HG02943 (cell line): ENCODE data around the gene RNU1-4.
"Not testable (repeated sequence)": the region's sequence is repeated elsewhere in the genome, so short reads cannot be mapped to it uniquely, and the experiment has no call there.

ENCODE experiments used
- ATAC-seq: cut with Tn5 transposase; IDR thresholded peaks from one replicate; pipeline ENCODE4 v1.9.1; 2021; ENCODE audit warnings: mild to moderate bottlenecking, low read depth, moderate library complexity; ENCODE audit not compliant: unreplicated experiment

Gene RNU1-4

DNA sequence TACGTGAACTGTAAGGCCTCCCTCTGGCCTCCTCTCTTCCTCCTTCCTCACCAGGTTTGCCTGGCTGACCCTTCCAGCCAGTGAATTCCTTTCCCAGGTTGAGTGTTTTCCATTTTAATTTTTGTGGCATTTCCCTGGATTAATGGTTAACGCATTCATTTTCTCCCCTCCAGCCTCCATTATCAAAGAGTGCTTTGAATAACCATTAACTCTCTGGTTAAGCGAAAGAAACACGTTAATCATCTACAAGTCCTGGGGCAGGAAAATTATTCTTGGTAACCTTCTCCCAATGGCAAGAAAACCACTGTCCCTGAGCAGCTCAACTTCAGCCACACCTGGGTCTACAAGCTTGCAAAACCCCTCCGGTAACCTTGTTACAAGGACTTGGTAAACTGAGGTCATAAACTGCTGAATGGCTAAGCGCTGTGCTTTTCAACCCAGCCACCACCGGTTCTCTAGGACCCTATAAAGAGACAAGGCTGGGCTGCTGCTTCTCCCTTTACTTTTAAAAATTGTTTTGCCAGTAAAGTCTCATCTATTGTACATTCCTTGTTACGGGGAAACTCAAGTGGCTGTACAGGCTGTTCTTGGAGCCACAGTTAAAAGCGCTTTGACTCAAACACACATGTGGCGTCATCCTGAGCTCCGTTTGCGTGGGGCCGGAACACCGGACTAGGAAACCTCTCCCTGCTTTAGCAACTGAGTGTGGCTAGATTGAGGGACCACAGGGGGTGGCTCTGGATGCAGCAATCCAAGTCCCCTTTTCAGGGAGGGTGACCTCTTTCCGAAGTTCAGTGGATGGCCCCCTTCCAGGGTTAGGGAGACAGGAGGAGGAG lies 24.7 kb downstream of the RNU1-4 start:
- ATAC-seq, result not testable (repeated sequence)

DNA sequence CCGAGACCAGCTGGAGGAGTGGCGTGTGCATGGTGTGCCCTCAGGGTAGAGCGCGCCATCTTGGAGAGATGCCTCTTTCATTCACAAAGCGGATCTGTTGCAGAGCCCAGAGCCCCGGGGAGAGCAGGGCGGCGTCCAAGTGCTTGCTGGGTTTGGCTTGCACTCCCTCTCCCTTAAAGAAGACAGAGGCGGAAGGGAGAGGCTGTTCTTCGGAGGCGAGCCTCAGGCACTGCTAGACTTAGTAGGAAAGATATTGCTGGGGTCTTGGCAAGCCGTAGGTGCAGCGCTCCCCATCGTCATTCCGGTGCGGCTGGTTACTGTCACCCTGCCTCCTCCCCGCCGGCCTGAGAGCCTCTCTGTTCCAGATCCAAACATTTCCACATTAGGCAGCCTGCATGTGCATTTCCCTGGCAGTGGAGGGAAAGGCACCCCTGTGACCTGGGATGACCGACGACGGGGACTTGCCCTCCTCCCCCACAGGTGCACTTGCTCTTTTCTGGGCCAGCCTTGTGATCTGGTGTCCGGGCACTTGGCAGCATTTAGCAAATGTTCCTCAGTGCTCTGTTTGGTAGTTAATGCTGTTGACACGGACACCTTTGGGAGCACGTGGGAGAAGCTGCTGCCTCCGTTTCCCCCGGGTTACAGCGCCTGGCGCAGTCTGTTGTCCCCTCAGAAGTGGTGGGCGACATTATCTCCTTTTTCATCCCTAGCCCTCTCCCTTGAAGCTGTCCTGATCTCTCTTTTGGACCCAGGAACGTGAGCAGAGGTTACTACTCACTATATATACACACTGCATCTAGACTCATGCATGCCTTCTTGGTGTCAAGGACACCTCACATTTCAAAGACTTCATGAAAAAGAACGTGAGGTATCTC lies 25.7 kb downstream of the RNU1-4 start:
- not testable (repeated sequence) for ATAC-seq

DNA sequence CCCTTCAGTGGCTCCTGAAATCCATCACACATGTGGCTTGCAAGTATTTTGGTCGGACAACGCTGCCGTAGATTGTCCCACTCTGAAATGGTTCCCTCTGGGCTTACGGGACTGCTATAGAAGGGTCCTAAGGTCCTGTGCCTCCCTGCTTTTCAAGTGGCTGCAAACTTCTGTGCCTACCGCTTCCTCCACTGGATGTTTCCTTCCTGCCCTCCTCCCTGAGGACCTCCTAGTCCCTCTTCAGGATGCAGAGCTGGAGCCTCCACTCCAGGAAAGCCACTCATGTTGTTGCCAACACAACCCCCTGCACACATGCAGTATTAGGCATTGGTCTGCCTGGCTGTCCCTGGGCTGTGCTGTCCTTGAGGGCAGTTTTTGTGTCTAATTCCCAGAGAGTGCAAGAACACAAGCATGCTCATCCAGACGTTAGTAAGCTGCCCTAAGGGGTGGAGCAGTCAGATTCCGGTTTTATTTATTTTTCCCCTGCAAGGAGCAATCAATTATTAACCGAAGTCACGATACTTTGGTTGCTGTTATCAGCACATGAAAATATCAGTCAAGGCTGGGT lies 26.5 kb downstream of the RNU1-4 start:
- not testable (repeated sequence) for ATAC-seq

DNA sequence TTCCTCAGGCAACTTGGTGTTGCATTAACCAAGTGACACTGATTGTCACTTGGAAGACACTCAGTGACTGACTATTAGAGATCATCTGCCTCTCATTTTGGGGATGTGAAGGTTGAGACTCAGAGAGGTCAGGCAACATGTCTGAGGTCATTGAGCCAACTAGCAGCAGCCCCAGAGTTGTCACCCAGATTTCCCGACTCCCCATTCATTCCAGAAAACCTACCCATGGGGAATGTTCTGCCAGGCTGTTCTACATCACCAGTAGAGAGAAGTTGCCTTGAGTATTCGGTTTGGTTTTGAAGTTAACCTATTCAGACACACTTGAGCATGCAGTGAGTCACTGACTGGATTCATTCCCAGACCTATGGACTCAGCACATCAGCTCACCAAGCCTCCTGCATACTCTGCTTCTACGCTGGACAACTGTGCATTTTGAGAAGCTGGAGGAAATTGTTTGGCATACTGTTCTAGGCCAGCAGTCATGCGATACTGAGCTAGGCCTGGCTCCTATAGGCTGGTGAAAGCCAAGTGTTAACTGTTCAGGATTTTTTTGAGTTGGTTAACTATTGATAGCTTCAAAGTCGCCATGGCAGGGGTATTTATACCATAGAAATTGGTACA lies 29.9 kb downstream of the RNU1-4 start:
- ATAC-seq, result not testable (repeated sequence)

DNA sequence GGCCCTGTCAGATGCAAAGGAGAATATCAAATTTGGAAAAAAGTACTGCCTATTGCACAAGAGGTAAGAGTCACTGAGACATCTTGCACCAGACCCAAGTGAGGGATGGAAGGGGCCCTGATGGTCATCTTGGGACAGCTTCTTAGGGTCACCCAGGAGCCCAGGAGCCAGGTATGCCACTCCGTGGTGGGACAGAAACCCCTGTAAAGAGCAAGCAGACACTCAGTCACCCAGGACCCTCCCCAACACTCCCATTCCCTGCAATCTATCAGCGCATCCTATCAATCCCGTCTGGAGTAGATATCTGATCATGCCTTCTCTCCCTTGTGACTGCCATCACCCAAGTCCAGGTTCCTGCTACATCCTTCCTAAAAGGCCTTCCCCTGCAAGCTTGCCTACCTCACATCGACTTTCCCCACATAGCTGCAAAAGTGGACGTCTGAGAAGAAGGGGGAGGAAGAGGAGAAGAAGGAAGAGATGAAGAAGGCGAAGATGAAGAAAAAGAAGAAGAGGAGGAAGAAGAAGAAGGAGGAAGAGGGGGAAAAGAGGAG lies 30.7 kb downstream of the RNU1-4 start:
- not testable (repeated sequence) for ATAC-seq

DNA sequence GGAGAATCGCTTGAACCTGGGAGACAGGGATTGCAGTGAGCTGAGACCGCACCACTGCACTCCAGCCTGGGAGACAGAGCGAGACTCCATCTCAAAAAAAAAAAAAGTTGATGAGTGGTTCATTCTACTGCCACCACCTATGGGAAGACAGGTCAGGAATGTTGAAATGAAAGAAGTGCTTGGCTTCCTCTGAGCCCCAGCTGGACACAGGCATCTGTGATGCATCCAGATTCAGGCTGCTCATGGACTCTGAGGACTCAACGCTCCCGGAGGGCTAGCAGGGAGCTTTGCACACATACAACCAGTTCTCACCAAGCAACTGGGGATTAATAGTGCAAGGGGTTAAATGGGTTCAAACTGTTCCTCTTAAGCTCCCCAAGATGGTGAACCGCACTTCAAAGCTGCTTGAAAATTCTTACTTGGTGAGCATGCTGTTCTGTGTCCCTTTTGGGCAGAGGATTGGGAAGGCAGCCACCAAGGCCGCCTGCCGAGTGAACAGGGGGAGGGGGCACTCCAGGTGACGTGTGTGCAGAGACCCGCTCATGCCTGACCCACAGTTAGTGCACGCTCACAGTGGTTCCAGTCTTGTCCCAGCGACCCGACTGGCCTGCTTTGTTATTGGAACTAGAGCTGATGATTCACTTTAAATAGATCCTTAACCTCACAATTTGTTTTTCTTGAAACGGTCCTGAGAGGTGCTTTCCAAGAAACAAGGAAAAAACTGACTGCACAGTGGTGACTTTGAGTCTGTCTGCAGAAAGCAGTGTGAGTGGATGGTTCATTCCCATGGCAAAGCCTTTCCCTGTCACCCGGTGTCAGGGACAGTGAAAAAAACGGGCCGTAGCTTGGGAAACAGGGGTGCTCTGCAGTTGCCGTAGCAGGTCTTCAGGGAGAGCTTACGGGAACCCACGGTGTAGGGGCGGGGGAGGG lies 32.2 kb downstream of the RNU1-4 start:
- ATAC-seq, result not testable (repeated sequence)

DNA sequence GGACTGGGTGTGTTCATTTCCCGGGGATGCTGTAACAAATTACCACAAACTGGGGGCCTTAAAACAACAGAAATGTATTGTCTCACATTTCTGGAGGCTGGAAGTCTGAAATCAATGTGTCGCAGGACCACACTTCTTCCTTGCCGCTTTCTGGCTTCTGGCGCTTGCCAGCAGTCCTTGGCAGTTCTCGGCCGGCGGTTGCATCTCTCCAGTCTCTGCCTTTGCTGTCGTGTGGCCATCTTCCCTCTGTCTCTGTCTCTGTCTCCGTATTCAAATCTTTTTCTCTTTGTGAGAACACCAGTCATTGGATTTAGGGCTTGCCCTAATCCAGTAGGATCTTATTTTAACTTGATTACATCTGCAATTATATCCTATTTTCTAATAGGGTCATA lies 32.9 kb downstream of the RNU1-4 start:
- ATAC-seq, result not testable (repeated sequence)

DNA sequence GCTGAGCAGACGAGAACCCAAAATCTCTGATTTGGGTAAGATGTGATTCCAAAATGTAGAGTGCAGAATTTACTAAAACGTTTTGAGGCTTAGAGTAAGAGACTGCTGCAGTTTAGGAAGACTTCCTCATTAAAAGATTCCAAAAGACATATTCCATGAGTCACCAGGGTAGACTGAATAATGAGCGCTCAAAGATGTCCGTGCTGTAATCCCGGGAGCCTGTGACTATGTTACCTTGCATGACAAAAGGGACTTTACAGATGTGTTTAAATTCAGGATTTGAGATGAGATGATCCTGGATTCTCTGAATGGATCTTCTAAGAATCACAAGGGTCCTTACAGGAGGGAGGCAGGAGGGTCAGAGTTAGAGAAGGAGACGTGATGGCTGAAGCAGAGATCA lies 33.4 kb downstream of the RNU1-4 start:
- not testable (repeated sequence) for ATAC-seq

DNA sequence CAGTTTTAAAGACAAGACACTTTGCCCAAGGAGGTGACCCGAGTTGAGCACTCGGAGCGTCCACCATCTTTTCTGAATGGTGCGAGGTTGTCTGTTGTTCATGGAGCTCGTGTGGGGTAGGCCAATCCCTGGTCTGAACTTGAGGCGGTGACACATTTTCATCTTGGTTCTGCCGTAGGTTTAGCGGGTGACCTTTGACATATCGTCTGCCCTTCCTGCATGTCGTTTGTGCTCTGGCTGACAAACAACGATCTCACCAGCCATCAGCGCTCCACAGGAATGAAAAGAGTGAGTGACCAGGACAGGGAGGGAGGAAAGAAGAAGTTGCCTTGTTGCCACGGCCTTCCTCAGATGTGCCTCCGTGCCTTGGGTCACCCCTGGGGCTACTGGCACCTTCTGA lies 34.5 kb downstream of the RNU1-4 start:
- not testable (repeated sequence) for ATAC-seq

DNA sequence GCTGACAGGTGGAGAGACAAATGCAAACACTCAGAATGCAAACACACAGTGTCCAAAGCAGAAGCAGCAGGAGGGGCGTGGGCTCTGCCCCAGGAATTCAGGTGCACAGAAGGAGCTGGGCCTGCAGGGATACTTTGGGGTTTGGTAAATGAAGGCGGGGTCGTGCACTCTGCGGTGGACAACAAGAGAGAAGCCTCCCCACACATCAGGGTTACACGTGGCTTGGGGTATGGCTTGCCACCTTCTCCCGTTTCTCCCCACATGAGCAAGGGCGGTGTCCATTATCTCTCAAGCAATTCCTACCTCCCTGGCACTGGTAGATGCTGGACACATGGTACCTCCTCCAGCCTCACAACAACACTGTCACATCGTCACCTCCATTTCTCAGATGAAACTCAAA lies 35.0 kb downstream of the RNU1-4 start:
- not testable (repeated sequence) for ATAC-seq

DNA sequence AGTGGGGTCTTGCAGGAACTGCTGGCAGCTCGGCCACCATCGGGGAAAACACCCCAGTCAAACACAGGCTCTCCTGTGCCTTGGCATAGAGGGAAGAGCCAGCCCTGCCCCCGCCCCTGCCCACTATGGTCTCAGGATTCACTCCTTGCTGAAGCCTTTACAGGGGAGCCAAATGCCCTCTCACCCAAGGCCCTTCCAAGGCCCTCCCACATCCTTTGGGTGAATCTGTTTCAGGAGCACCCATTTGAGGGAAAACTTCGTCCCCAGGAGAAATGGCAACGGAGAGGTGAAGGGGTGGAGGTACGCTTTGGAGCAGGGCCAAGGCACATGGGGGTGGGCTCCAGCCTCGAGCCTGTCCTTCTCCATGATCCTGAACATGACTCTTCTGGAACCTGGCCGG lies 35.9 kb downstream of the RNU1-4 start:
- not testable (repeated sequence) for ATAC-seq

DNA sequence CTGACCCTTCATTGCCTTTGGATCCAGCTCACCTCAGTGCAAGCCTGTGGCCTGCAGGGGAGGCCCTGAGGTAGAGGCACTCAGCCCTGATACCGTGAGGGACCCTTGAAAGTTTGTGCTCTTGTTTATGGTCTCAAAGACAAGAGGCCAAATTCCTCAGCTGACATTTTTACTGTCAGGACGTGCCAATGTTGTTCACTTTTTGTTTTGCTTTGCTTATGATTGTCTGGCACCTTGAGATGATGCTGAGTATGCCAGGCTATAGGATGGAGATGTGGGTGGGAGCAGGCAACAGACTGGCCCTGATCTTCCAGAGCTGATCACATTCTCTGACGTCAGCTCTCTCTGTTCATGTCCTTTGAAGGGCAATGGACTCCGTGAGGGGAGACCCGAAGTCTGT lies 36.5 kb downstream of the RNU1-4 start:
- not testable (repeated sequence) for ATAC-seq

DNA sequence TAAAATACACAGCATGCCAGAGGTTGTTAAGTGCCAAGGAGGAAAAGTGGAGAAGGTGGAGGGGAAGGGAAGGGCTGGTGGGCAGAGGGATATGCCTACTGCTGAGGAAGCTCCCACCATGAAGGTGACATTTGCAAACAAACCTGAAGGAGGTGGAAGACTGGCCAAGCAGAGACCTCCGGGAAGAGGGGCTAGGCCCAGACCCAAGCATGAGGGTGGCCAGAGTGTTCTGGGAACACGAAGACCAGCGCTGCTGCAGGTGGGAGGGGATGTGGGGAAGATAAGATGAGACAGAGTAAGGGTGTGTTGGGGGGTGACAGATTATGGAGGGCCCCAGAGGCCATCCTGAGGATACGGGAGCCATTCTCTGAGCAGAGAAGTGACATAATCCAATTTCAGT lies 37.5 kb downstream of the RNU1-4 start:
- not testable (repeated sequence) for ATAC-seq

DNA sequence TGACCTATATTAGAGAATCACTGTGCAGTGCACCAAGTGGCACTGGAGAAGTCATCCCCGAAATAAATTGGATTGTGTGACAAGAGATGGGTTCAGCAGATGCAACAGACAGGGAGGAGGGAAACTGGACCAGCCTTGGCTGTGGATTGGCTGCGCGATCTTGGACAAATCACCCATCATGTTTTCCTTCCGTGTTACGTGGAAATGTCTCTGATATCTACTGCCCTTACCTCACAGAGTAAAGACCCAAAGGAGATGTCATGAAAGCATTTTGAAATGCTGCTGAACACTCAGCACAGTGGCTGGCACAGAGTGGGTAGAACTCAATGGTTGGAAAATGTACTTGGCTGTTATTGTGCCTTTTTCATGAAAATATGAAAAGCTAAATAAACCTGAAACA lies 39.2 kb downstream of the RNU1-4 start:
- ATAC-seq, result not testable (repeated sequence)

DNA sequence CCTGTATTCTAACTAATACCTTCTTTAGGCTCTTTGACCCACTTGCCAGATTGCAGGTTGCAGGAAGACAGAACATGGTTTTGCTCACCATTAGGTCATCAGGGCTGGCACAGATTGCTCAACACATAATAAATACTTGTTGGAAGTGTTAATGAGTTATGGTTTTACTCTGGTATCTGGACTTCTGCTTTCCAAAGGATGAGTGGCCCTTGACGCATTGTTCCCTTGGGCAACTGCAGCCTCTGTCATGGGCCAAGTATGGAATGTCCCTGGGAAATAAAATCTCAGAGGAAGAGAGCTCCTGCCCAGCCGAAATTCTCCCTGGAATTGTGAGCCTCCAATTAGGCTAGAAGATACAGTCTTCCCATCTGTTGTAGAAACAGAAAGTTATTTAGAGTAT lies 40.7 kb downstream of the RNU1-4 start:
- ATAC-seq, result not testable (repeated sequence)

DNA sequence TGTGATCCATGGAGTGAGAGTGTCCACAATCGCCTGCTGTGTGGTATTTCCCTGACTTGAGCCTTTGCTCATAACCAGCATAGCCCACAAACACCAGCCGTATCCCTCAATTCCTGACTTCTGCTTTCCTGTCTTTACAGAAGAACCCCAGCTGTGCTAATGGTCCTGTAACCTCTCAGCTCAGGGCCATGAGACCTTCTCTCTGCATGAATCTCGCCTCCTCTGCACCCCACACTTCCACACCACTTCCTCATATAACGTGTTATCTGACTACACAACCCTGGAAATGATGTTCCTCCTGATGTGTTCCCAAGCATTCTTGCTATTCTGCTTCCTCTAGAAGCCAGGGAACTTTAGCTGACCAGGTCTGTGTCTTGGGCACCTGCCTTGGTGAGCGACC lies 41.3 kb downstream of the RNU1-4 start:
- ATAC-seq, result not testable (repeated sequence)

DNA sequence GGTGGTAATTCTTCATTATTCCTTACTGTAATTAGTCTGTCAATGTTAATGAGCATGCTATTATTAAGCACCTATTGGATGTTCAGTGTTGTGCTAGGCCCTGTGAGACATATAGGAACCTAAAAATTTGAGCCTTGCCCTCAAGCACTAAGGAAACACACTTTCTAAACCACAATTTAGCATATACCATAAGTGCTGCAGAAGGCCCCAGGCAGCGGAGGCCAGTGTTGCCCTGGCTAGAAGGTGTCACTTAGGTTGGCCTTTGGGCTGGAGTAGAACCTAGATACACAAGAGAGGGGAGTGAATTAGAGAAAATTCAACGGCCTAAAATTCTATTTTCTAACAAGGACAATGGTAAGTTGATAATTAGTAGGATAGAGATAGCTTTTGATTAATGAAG lies 44.6 kb downstream of the RNU1-4 start:
- ATAC-seq, result not testable (repeated sequence)

DNA sequence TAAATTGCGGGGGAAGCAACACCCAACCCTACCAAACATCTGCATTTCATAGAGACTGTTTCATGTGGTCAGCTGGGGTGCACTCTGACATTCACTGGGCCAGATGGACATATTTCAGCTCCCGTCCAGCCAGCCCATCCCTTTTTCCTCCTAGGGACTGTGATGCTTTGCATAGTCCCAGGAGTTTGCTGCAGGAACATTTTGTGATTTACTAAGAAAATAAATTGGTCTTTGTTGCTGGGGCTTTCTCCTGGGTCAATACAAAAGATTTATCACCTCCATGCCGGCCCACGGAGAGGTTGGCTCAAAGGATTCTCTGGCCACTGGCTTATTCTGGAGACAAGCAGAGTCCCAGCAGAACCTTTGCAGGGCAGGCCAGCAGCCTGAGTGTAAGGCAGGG lies 46.0 kb downstream of the RNU1-4 start:
- ATAC-seq, result not testable (repeated sequence)

DNA sequence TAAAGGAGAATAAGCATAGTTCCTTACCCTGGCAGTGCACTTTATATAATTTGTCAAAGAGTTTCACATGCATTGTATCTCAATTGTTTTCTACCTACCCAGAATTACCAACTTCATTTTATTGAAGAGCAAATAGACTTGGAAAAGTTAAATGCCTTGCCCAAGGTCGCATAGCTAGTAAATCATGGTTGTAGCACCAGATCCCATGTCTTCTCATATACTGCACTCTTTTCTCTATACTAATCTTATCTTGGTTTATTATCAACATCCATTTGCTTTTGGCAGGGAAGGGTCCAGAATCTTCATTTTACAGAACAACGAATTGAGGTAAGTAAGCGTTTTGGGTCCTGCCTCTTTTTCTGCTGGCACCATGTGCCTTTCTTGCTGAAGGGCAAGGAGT lies 46.9 kb downstream of the RNU1-4 start:
- not testable (repeated sequence) for ATAC-seq
